Peyer's patch (tissue), 4 donors: ENCODE data around the gene PTPRR.

Source experiments
- POLR2A ChIP-seq, 2 donors: fragments of 450-650 bp; IDR thresholded peaks; one replicate each; pipeline ENCODE4 v1.5.1; 2017; ENCODE audit warnings: antibody characterized with exemption in 2 of 2, mild to moderate bottlenecking in 2 of 2, moderate library complexity in 2 of 2
- TF ChIP-seq, protein P1 (sequence below), 6 experiments: fragments of 450-650 bp in 4 of 6; fragments of 200-600 bp in 2 of 6; sonication (generic) in 1 of 6; IDR thresholded peaks; one replicate each; pipeline ENCODE4 v1.5.1; 2017 to 2019; ENCODE audit warnings: antibody characterized with exemption in 6 of 6, mild to moderate bottlenecking in 3 of 6, moderate library complexity in 1 of 6

DNA sequence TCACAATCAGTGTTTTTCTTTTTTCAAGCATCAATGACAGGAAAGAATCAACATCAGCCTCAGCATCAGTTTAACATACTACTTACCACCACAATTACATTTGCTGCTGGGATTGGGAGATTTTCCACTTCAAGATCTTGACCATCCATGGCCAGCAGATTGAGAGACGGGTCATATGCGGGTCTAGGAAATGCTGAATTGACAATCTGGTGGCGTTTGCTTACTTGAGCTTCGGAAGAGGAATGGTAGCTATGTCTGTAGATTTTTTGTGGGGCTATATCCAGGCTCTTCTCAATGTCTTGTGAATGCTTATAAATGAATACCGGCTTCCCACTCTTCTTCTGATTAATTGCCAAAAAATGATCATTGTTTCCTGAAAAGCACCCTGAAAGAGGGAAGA lies 27.9 kb downstream of the PTPRR start:
- no peak for TF ChIP-seq POLR2A (IDR thresholded peaks at IDR 0.05)
- TF ChIP-seq, protein P1, sequence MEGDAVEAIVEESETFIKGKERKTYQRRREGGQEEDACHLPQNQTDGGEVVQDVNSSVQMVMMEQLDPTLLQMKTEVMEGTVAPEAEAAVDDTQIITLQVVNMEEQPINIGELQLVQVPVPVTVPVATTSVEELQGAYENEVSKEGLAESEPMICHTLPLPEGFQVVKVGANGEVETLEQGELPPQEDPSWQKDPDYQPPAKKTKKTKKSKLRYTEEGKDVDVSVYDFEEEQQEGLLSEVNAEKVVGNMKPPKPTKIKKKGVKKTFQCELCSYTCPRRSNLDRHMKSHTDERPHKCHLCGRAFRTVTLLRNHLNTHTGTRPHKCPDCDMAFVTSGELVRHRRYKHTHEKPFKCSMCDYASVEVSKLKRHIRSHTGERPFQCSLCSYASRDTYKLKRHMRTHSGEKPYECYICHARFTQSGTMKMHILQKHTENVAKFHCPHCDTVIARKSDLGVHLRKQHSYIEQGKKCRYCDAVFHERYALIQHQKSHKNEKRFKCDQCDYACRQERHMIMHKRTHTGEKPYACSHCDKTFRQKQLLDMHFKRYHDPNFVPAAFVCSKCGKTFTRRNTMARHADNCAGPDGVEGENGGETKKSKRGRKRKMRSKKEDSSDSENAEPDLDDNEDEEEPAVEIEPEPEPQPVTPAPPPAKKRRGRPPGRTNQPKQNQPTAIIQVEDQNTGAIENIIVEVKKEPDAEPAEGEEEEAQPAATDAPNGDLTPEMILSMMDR (IDR thresholded peaks at IDR 0.05) = no peak
